ENCODE results near the gene INSIG2. TPM values are rescaled to one million over a fixed set of nuclear protein-coding genes. Genes with fewer than 3 reads are reported as not detected.

The INSIG2 gene
- total and polyA plus RNA-seq, 2 experiments from 2014 or later, result 8.1 to 15.1 TPM

DNA sequence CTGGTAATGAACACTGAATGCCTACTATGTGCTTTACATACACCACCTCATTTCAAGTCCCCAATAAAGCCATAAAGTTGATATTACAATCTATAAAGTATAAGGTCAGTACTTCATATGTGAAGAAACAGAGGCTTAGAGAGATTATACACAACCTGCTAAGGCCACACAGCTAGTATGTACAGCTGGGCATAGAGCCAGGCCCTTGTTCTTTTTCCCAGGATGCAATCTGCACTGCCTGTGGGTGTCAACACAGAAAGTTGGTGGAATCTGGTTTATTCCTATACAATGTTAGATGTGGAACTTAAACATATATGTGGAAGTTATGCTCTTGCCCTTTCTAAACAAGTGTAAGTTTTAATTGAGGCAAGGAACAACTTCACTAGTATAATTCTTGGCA lies 32.8 kb downstream of the INSIG2 start:
- H3K4me2 ChIP-seq, result no peak overlapping the region
- H2AFZ ChIP-seq, result no peak overlapping the region
- H3K27ac ChIP-seq (ENCODE audit: low read depth), result no peak overlapping the region
- H3K36me3 ChIP-seq (ENCODE audit: insufficient read depth), result no peaks in the 10 kb centered on the region
- peaks cover 9% of the 10 kb centered on the region; the same call in 1 of the 2 replicates for H3K4me1 ChIP-seq (ENCODE audit: insufficient read depth)
- ATAC-seq, result no peak
- no peaks in the 10 kb centered on the region; the same call in none of the 2 replicates for H4K20me1 ChIP-seq (replicated peaks; ENCODE audit: insufficient read depth)
- H3K79me2 ChIP-seq (replicated peaks; ENCODE audit: insufficient read depth), result no peaks in the 10 kb centered on the region
- H3K27me3 Mint-ChIP-seq (ENCODE audit: insufficient read depth, low read depth, poor library complexity), result no peaks in the 10 kb centered on the region
- DNase-seq (ENCODE audit: low spot score), result no peak
- H3K4me3 ChIP-seq, result no peak overlapping the region
- no peak overlapping the region for H3K27ac Mint-ChIP-seq
- no peaks in the 10 kb centered on the region for H3F3A ChIP-seq (replicated peaks; ENCODE audit: low read depth)
- H3K9me3 Mint-ChIP-seq, result no peaks in the 10 kb centered on the region
- no peaks in the 10 kb centered on the region for H3K27me3 ChIP-seq (ENCODE audit: insufficient read depth)
- TF ChIP-seq JUNB (IDR thresholded peaks at IDR 0.05; ENCODE audit: unreplicated experiment) (no peak), STAT1 (IDR thresholded peaks at IDR 0.05; ENCODE audit: unreplicated experiment) (no peak), ZNF114 (CRISPR knock-in tag; IDR thresholded peaks at IDR 0.05) (no peak), ZNF331 (CRISPR knock-in tag; IDR thresholded peaks at IDR 0.05; ENCODE audit: low read depth) (no peak)
- peaks cover 24% of the 10 kb centered on the region for H3K4me1 Mint-ChIP-seq
- 0 out of 2 replicates have a peak, but pooled peaks cover 6% of the 10 kb centered on the region for H3K9me2 ChIP-seq (ENCODE audit: insufficient read depth)
- H3K36me3 Mint-ChIP-seq (ENCODE audit: low read depth), result no peaks in the 10 kb centered on the region; the same call in 2 of the 3 replicates
- no peak overlapping the region for H3K4me3 Mint-ChIP-seq

DNA sequence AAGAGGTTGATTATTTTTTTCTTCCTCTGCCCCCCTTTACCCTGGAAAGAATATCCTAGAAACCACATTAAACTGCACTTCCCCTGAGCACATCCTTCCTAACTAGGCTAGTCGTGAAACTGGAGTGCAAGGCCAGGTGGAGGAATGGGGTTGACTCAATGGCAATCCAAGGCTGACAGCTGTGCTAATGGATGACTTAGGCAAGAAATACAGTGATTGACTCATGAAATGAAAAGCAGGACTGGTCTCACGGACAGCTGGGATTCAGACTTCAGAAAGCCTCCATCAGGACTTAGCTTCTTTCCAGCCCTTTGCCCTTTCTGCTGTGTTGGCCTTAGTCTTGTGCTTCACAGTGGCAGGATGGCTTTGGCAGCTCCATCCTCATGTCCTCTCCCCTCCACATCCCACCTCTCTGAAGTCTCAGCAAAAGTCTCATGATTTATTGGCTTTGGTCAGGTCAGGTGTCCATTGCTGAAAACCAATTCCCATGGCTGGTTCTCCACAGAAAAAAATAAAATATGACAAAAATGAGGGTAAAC lies 33.8 kb downstream of the INSIG2 start:
- peaks cover 13% of the 10 kb centered on the region; the same call in 1 of the 2 replicates for H3K4me1 ChIP-seq (ENCODE audit: insufficient read depth)
- no peak overlapping the region for H3K4me3 ChIP-seq
- ATAC-seq (no peak), DNase-seq (ENCODE audit: low spot score) (no peak)
- no peak overlapping the region for H3K4me2 ChIP-seq
- Mint-ChIP-seq H3K36me3 (ENCODE audit: low read depth) (no peaks in the 10 kb centered on the region), H3K4me3 (no peak overlapping the region), H3K9me3 (no peaks in the 10 kb centered on the region), H3K4me1 (peaks cover 18% of the 10 kb centered on the region), H3K27ac (no peak overlapping the region), H3K27me3 (ENCODE audit: insufficient read depth, low read depth, poor library complexity) (no peaks in the 10 kb centered on the region)
- H3K9me2 ChIP-seq (ENCODE audit: insufficient read depth), result no peaks in the 10 kb centered on the region
- no peaks in the 10 kb centered on the region for H3K36me3 ChIP-seq (ENCODE audit: insufficient read depth)
- no peaks in the 10 kb centered on the region for H3F3A ChIP-seq (replicated peaks; ENCODE audit: low read depth)
- H3K27me3 ChIP-seq (ENCODE audit: insufficient read depth), result no peaks in the 10 kb centered on the region
- no peak overlapping the region for H2AFZ ChIP-seq
- no peak overlapping the region for H3K27ac ChIP-seq (ENCODE audit: low read depth)
- H3K79me2 ChIP-seq (replicated peaks; ENCODE audit: insufficient read depth), result no peaks in the 10 kb centered on the region
- no peaks in the 10 kb centered on the region; the same call in 1 of the 2 replicates for H4K20me1 ChIP-seq (replicated peaks; ENCODE audit: insufficient read depth)
- TF ChIP-seq, protein P1, sequence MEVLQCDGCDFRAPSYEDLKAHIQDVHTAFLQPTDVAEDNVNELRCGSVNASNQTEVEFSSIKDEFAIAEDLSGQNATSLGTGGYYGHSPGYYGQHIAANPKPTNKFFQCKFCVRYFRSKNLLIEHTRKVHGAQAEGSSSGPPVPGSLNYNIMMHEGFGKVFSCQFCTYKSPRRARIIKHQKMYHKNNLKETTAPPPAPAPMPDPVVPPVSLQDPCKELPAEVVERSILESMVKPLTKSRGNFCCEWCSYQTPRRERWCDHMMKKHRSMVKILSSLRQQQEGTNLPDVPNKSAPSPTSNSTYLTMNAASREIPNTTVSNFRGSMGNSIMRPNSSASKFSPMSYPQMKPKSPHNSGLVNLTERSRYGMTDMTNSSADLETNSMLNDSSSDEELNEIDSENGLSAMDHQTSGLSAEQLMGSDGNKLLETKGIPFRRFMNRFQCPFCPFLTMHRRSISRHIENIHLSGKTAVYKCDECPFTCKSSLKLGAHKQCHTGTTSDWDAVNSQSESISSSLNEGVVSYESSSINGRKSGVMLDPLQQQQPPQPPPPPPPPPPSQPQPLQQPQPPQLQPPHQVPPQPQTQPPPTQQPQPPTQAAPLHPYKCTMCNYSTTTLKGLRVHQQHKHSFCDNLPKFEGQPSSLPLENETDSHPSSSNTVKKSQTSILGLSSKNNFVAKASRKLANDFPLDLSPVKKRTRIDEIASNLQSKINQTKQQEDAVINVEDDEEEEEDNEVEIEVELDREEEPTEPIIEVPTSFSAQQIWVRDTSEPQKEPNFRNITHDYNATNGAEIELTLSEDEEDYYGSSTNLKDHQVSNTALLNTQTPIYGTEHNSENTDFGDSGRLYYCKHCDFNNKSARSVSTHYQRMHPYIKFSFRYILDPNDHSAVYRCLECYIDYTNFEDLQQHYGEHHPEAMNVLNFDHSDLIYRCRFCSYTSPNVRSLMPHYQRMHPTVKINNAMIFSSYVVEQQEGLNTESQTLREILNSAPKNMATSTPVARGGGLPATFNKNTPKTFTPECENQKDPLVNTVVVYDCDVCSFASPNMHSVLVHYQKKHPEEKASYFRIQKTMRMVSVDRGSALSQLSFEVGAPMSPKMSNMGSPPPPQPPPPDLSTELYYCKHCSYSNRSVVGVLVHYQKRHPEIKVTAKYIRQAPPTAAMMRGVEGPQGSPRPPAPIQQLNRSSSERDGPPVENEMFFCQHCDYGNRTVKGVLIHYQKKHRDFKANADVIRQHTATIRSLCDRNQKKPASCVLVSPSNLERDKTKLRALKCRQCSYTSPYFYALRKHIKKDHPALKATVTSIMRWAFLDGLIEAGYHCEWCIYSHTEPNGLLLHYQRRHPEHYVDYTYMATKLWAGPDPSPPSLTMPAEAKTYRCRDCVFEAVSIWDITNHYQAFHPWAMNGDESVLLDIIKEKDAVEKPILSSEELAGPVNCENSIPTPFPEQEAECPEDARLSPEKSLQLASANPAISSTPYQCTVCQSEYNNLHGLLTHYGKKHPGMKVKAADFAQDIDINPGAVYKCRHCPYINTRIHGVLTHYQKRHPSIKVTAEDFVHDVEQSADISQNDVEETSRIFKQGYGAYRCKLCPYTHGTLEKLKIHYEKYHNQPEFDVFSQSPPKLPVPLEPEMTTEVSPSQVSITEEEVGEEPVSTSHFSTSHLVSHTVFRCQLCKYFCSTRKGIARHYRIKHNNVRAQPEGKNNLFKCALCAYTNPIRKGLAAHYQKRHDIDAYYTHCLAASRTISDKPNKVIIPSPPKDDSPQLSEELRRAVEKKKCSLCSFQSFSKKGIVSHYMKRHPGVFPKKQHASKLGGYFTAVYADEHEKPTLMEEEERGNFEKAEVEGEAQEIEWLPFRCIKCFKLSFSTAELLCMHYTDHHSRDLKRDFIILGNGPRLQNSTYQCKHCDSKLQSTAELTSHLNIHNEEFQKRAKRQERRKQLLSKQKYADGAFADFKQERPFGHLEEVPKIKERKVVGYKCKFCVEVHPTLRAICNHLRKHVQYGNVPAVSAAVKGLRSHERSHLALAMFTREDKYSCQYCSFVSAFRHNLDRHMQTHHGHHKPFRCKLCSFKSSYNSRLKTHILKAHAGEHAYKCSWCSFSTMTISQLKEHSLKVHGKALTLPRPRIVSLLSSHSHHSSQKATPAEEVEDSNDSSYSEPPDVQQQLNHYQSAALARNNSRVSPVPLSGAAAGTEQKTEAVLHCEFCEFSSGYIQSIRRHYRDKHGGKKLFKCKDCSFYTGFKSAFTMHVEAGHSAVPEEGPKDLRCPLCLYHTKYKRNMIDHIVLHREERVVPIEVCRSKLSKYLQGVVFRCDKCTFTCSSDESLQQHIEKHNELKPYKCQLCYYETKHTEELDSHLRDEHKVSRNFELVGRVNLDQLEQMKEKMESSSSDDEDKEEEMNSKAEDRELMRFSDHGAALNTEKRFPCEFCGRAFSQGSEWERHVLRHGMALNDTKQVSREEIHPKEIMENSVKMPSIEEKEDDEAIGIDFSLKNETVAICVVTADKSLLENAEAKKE (CRISPR knock-in tag; IDR thresholded peaks at IDR 0.05), result no peak
- TF ChIP-seq NANOG (IDR thresholded peaks at IDR 0.05; ENCODE audit: borderline replicate concordance) (no peak), EZH2 (IDR thresholded peaks at IDR 0.05; ENCODE audit: low read depth, unreplicated experiment) (no peak), ZNF331 (CRISPR knock-in tag; IDR thresholded peaks at IDR 0.05; ENCODE audit: low read depth) (no peak), STAT1 (IDR thresholded peaks at IDR 0.05; ENCODE audit: unreplicated experiment) (no peak), CREB1 (CRISPR knock-in tag; IDR thresholded peaks at IDR 0.05; ENCODE audit: low read depth) (no peak), EZH2phosphoT487 (IDR thresholded peaks at IDR 0.05; ENCODE audit: unreplicated experiment) (no peak), POLR2AphosphoS5 (IDR thresholded peaks at IDR 0.05; ENCODE audit: low read depth) (no peak), ETS1 (IDR thresholded peaks at IDR 0.05) (no peak), ZNF114 (CRISPR knock-in tag; IDR thresholded peaks at IDR 0.05) (no peak), JUNB (IDR thresholded peaks at IDR 0.05; ENCODE audit: unreplicated experiment) (no peak)
- TF ChIP-seq, protein P2, sequence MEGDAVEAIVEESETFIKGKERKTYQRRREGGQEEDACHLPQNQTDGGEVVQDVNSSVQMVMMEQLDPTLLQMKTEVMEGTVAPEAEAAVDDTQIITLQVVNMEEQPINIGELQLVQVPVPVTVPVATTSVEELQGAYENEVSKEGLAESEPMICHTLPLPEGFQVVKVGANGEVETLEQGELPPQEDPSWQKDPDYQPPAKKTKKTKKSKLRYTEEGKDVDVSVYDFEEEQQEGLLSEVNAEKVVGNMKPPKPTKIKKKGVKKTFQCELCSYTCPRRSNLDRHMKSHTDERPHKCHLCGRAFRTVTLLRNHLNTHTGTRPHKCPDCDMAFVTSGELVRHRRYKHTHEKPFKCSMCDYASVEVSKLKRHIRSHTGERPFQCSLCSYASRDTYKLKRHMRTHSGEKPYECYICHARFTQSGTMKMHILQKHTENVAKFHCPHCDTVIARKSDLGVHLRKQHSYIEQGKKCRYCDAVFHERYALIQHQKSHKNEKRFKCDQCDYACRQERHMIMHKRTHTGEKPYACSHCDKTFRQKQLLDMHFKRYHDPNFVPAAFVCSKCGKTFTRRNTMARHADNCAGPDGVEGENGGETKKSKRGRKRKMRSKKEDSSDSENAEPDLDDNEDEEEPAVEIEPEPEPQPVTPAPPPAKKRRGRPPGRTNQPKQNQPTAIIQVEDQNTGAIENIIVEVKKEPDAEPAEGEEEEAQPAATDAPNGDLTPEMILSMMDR (conservative IDR thresholded peaks at IDR 0.05; ENCODE audit: low read depth in 2 of 2), result no peak

Data from GM23338 (cell line).